ENCODE results near the gene ACACB. TPM values are rescaled to one million over a fixed set of nuclear protein-coding genes. Genes with fewer than 3 reads are reported as not detected.

Gene ACACB
- total RNA-seq, 1 experiment from 2014 or later = 20.0 TPM

DNA sequence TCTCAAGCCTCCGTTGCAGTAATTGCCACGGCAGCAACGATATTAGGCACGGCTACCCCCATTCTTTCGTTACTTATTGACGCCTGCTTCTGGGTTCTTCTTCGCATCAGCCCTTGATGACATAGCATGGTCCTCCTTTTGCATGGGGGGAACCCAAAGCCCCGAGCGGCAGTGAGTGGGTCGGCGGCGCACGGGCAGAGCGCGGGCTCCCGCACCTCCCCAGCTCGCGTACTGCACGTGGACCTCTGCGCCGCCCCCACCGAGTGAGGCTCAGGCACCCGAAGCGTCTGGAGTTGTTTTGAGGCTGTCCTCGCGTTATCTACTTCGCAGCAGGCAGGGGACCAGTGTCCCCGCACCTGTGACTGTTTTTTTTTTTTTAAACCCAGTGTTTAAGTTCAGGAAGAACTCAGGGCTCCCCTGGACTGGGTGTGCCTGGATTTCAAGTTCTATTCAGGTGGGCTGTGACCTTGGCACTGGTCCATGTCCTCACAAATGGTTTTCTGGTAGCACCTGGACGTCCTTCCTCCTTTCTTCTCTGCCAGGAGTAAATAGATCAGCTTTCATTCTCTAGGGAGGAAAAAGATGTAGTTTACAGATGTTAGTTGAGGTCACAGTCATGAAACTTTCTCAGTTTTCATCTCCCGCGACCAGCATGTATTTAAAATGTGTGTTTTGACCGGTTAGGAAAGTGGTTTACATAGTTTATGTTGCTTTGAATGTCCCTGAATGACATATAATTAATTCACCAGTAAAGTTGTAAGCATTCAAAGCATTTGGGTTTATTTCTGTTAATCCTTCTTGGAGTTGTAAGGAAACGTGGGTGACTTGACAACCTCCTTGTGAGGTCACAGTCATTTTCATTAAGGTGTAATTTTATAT is 194.1 kb downstream of the ACACB start (continued):
- no peak for TF ChIP-seq NFYB (CRISPR knock-in tag; conservative IDR thresholded peaks at IDR 0.05; ENCODE audit: low read depth)
- no peak for TF ChIP-seq PRRX2 (CRISPR knock-in tag; IDR thresholded peaks at IDR 0.05)
- peak; percentile 54; the same call in 1 of the 2 replicates for TF ChIP-seq ESRRA (CRISPR knock-in tag; IDR thresholded peaks at IDR 0.05; ENCODE audit: borderline replicate concordance)
- no peak for TF ChIP-seq HMGA2 (CRISPR knock-in tag; IDR thresholded peaks at IDR 0.05)
- peak; percentile 52; the same call in 1 of the 2 replicates for TF ChIP-seq USF1 (CRISPR knock-in tag; IDR thresholded peaks at IDR 0.05)
- TF ChIP-seq, protein P1, sequence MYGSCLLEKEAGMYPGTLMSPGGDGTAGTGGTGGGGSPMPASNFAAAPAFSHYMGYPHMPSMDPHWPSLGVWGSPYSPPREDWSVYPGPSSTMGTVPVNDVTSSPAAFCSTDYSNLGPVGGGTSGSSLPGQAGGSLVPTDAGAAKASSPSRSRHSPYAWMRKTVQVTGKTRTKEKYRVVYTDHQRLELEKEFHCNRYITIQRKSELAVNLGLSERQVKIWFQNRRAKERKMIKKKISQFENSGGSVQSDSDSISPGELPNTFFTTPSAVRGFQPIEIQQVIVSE (CRISPR knock-in tag; IDR thresholded peaks at IDR 0.05; ENCODE audit: borderline replicate concordance) = no peak
- TF ChIP-seq, protein P2, sequence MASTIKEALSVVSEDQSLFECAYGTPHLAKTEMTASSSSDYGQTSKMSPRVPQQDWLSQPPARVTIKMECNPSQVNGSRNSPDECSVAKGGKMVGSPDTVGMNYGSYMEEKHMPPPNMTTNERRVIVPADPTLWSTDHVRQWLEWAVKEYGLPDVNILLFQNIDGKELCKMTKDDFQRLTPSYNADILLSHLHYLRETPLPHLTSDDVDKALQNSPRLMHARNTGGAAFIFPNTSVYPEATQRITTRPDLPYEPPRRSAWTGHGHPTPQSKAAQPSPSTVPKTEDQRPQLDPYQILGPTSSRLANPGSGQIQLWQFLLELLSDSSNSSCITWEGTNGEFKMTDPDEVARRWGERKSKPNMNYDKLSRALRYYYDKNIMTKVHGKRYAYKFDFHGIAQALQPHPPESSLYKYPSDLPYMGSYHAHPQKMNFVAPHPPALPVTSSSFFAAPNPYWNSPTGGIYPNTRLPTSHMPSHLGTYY (CRISPR knock-in tag; IDR thresholded peaks at IDR 0.05) = no peak
- TF ChIP-seq TP53 (CRISPR knock-in tag; IDR thresholded peaks at IDR 0.05) = no peak
- TF ChIP-seq EMX1 (CRISPR knock-in tag; IDR thresholded peaks at IDR 0.05) = no peak
- TF ChIP-seq FOXP1 (CRISPR knock-in tag; IDR thresholded peaks at IDR 0.05; ENCODE audit: borderline replicate concordance) = peak; percentile 94
- peak; percentile 46; the same call in 1 of the 2 replicates for TF ChIP-seq NR1H2 (CRISPR knock-in tag; IDR thresholded peaks at IDR 0.05)
- peak; percentile 55; the same call in 1 of the 2 replicates for TF ChIP-seq ZNF317 (CRISPR knock-in tag; IDR thresholded peaks at IDR 0.05; ENCODE audit: borderline replicate concordance, low read depth)
- TF ChIP-seq JAZF1 (CRISPR knock-in tag; IDR thresholded peaks at IDR 0.05) = no peak
- no peak for TF ChIP-seq ZNF396 (CRISPR knock-in tag; IDR thresholded peaks at IDR 0.05; ENCODE audit: borderline replicate concordance)
- no peak for TF ChIP-seq NR2C2 (CRISPR knock-in tag; IDR thresholded peaks at IDR 0.05)
- TF ChIP-seq RELA (CRISPR knock-in tag; IDR thresholded peaks at IDR 0.05; ENCODE audit: borderline replicate concordance) = peak; percentile 79; the same call in 1 of the 2 replicates
- TF ChIP-seq FOXJ3 (CRISPR knock-in tag; IDR thresholded peaks at IDR 0.05; ENCODE audit: borderline replicate concordance) = no peak
- no peak for TF ChIP-seq E2F4 (CRISPR knock-in tag; IDR thresholded peaks at IDR 0.05; ENCODE audit: borderline replicate concordance, low read depth)
- no peak for TF ChIP-seq ZNF263 (CRISPR knock-in tag; IDR thresholded peaks at IDR 0.05; ENCODE audit: low read depth)
- peak; percentile 86 for TF ChIP-seq NFE2L1 (CRISPR knock-in tag; IDR thresholded peaks at IDR 0.05)
- no peak for TF ChIP-seq ATF6 (CRISPR knock-in tag; IDR thresholded peaks at IDR 0.05)
- TF ChIP-seq CTCF (IDR thresholded peaks at IDR 0.05) = no peak
- TF ChIP-seq, protein P3, sequence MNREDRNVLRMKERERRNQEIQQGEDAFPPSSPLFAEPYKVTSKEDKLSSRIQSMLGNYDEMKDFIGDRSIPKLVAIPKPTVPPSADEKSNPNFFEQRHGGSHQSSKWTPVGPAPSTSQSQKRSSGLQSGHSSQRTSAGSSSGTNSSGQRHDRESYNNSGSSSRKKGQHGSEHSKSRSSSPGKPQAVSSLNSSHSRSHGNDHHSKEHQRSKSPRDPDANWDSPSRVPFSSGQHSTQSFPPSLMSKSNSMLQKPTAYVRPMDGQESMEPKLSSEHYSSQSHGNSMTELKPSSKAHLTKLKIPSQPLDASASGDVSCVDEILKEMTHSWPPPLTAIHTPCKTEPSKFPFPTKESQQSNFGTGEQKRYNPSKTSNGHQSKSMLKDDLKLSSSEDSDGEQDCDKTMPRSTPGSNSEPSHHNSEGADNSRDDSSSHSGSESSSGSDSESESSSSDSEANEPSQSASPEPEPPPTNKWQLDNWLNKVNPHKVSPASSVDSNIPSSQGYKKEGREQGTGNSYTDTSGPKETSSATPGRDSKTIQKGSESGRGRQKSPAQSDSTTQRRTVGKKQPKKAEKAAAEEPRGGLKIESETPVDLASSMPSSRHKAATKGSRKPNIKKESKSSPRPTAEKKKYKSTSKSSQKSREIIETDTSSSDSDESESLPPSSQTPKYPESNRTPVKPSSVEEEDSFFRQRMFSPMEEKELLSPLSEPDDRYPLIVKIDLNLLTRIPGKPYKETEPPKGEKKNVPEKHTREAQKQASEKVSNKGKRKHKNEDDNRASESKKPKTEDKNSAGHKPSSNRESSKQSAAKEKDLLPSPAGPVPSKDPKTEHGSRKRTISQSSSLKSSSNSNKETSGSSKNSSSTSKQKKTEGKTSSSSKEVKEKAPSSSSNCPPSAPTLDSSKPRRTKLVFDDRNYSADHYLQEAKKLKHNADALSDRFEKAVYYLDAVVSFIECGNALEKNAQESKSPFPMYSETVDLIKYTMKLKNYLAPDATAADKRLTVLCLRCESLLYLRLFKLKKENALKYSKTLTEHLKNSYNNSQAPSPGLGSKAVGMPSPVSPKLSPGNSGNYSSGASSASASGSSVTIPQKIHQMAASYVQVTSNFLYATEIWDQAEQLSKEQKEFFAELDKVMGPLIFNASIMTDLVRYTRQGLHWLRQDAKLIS (CRISPR knock-in tag; IDR thresholded peaks at IDR 0.05; ENCODE audit: borderline replicate concordance) = peak; percentile 86; the same call in 1 of the 2 replicates
- TF ChIP-seq PREB (CRISPR knock-in tag; IDR thresholded peaks at IDR 0.05; ENCODE audit: borderline replicate concordance) = 0 out of 2 replicates have a peak, but pooled peaks have one; percentile 32
